Measurements from ENCODE around the gene NET1. TPM values are rescaled to one million over a fixed set of nuclear protein-coding genes. Genes with fewer than 3 reads are reported as not detected.
"Not testable (repeated sequence)": the region's sequence is repeated elsewhere in the genome, so short reads cannot be mapped to it uniquely, and the experiment has no call there.

NET1 gene
- total RNA-seq, 1 donor from 2014 or later: 205 TPM

- no peak for TF ChIP-seq CTCF (IDR thresholded peaks at IDR 0.05; ENCODE audit: unreplicated experiment)
- no peak for DNase-seq (ENCODE audit: low spot score in 2 of 2, unreplicated experiment in 2 of 2)
- H3K27me3 Mint-ChIP-seq (ENCODE audit: low read depth): peaks cover 14% of the 10 kb centered on the region
- no peaks in the 10 kb centered on the region for H3K4me1 Mint-ChIP-seq
- H3K4me3 Mint-ChIP-seq: no peak within 1 kb of the TSS
- H3K27ac Mint-ChIP-seq: no peak within 1 kb of the TSS
- H3K36me3 Mint-ChIP-seq: no peaks in the 10 kb centered on the region
- H3K9me3 Mint-ChIP-seq: peaks cover 4% of the 10 kb centered on the region
These were observed 7.9 kb upstream of the NET1 start, which contains the start of gene TUBAL3 for GRCh38 chr10:5404208-5405041. Gene TUBAL3 (minus strand): TSS chr10:5404828. CDS start chr10:5404792, 36 bp downstream.

GRCh38 chr10:5406918-5407317 is 5.4 kb upstream of the NET1 start:
- TF ChIP-seq CTCF (IDR thresholded peaks at IDR 0.05; ENCODE audit: unreplicated experiment): no peak
- Mint-ChIP-seq H3K27ac (no peak overlapping the region), H3K4me1 (no peaks in the 10 kb centered on the region), H3K4me3 (no peak overlapping the region), H3K9me3 (peaks cover 4% of the 10 kb centered on the region), H3K36me3 (no peaks in the 10 kb centered on the region), H3K27me3 (ENCODE audit: low read depth) (peaks cover 18% of the 10 kb centered on the region)
- DNase-seq (ENCODE audit: low spot score in 2 of 2, unreplicated experiment in 2 of 2): no peak

GRCh38 chr10:5410787-5411186 is 1.6 kb upstream of the NET1 start:
- H3K27ac Mint-ChIP-seq; H3K4me1 Mint-ChIP-seq; H3K36me3 Mint-ChIP-seq; DNase-seq (ENCODE audit: low spot score in 2 of 2, unreplicated experiment in 2 of 2); H3K4me3 Mint-ChIP-seq; H3K9me3 Mint-ChIP-seq: not testable (repeated sequence)
- H3K27me3 Mint-ChIP-seq (ENCODE audit: low read depth): peaks cover 11% of the 10 kb centered on the region

- Mint-ChIP-seq H3K4me1 (peaks cover 4% of the 10 kb centered on the region), H3K4me3 (no peak overlapping the region), H3K27me3 (ENCODE audit: low read depth) (peaks cover 11% of the 10 kb centered on the region), H3K27ac (no peak overlapping the region), H3K36me3 (no peaks in the 10 kb centered on the region), H3K9me3 (peaks cover 4% of the 10 kb centered on the region)
- TF ChIP-seq CTCF (IDR thresholded peaks at IDR 0.05; ENCODE audit: unreplicated experiment): no peak
- DNase-seq (ENCODE audit: low spot score in 2 of 2, unreplicated experiment in 2 of 2): no peak
These were observed 448 bp upstream of the NET1 start for GRCh38 chr10:5411941-5412276.

- H3K4me3 Mint-ChIP-seq: no peak overlapping the region
- peaks cover 10% of the 10 kb centered on the region for H3K36me3 Mint-ChIP-seq
- no peak overlapping the region for H3K27ac Mint-ChIP-seq
- no peak for DNase-seq (ENCODE audit: low spot score in 2 of 2, unreplicated experiment in 2 of 2)
- H3K27me3 Mint-ChIP-seq (ENCODE audit: low read depth): peaks cover 11% of the 10 kb centered on the region
- TF ChIP-seq CTCF (IDR thresholded peaks at IDR 0.05; ENCODE audit: unreplicated experiment): no peak
- peaks cover 4% of the 10 kb centered on the region for H3K4me1 Mint-ChIP-seq
- H3K9me3 Mint-ChIP-seq: peaks cover 11% of the 10 kb centered on the region
These were observed 918 bp downstream of the NET1 start for GRCh38 chr10:5413012-5413938.

- H3K4me3 Mint-ChIP-seq: no peak overlapping the region
- H3K27ac Mint-ChIP-seq: no peak overlapping the region
- no peak for TF ChIP-seq CTCF (IDR thresholded peaks at IDR 0.05; ENCODE audit: unreplicated experiment)
- no peak for DNase-seq (ENCODE audit: low spot score in 2 of 2, unreplicated experiment in 2 of 2)
- H3K4me1 Mint-ChIP-seq: peaks cover 3% of the 10 kb centered on the region
- H3K36me3 Mint-ChIP-seq: peaks cover 27% of the 10 kb centered on the region
- no peaks in the 10 kb centered on the region for H3K27me3 Mint-ChIP-seq (ENCODE audit: low read depth)
- H3K9me3 Mint-ChIP-seq: peaks cover 33% of the 10 kb centered on the region
These were observed 4.6 kb downstream of the NET1 start for GRCh38 chr10:5416981-5417380.

Data from mesothelial cell of epicardium (in vitro differentiated cells).